Common myeloid progenitor, CD34-positive (primary cell): ENCODE results near the gene EXOC6B.

Experiments used
- CTCF ChIA-PET: fragments of 350-600 bp; sonication (Branson Sonifier 250); formaldehyde crosslinking; loops from one replicate; lab custom pipeline; 2021; ENCODE audit warnings: antibody characterized with exemption; lab: Charles Lee
- POLR2A ChIA-PET: fragments of 350-600 bp; sonication (Branson Sonifier 250); formaldehyde crosslinking; loops from one replicate; lab custom pipeline; 2021; ENCODE audit warnings: antibody characterized with exemption; lab: Charles Lee
- DNase-seq, 3 donors: peaks; one replicate each; pipeline versions ENCODE4 v3.0.0 to v3.0.0-alpha.2; 2013
- H3K27ac ChIP-seq, 2 experiments: 1 replicate in 1 of 2; 2 replicates in 1 of 2; pipeline ENCODE4 v1.7.0; 2013; ENCODE audit warnings: inconsistent platforms in 2 of 2, low read length in 2 of 2, mild to moderate bottlenecking in 2 of 2, low read depth in 1 of 2, moderate library complexity in 1 of 2; ENCODE audit not compliant: severe bottlenecking in 2 of 2, insufficient read depth in 1 of 2, poor library complexity in 1 of 2
- H3K27me3 ChIP-seq, 5 experiments: replicated peaks in 2 of 5; 1 replicate in 3 of 5; 2 replicates in 2 of 5; pipeline versions ENCODE4 v1.6.1 to v1.7.0; 2013; ENCODE audit warnings: low read length in 4 of 5, mild to moderate bottlenecking in 2 of 5, moderate library complexity in 2 of 5, inconsistent platforms in 1 of 5; ENCODE audit not compliant: insufficient read depth in 5 of 5, control insufficient read depth in 4 of 5
- H3K36me3 ChIP-seq, 4 experiments: 1 replicate in 2 of 4; 2 replicates in 2 of 4; pipeline versions ENCODE4 v1.6.1 to v1.7.0; 2013; ENCODE audit warnings: low read length in 3 of 4, control low read depth in 1 of 4, mild to moderate bottlenecking in 1 of 4; ENCODE audit not compliant: control insufficient read depth in 4 of 4, insufficient read depth in 4 of 4
- H3K4me1 ChIP-seq, 4 experiments: 1 replicate in 3 of 4; 2 replicates in 1 of 4; pipeline versions ENCODE4 v1.6.1 to v1.7.1; 2013; ENCODE audit warnings: low read length in 3 of 4, mild to moderate bottlenecking in 3 of 4, control low read depth in 1 of 4, inconsistent platforms in 1 of 4, moderate library complexity in 1 of 4; ENCODE audit not compliant: control insufficient read depth in 4 of 4, insufficient read depth in 4 of 4; ENCODE audit errors: control extremely low read depth in 1 of 4
- H3K4me3 ChIP-seq, 7 experiments: 1 replicate in 4 of 7; 2 replicates in 3 of 7; pipeline versions ENCODE4 v1.5.1 to v1.7.0; 2013; ENCODE audit warnings: mild to moderate bottlenecking in 7 of 7, low read length in 6 of 7, moderate library complexity in 6 of 7, inconsistent platforms in 2 of 7, low read depth in 2 of 7, control low read depth in 1 of 7; ENCODE audit not compliant: insufficient read depth in 4 of 7, control insufficient read depth in 1 of 7; ENCODE audit errors: extremely low read depth in 1 of 7
- H3K9me3 ChIP-seq, 5 experiments: 1 replicate in 4 of 5; 2 replicates in 1 of 5; pipeline versions ENCODE4 v1.6.1 to v1.7.1; 2013; ENCODE audit warnings: low read length in 4 of 5, mild to moderate bottlenecking in 2 of 5, inconsistent platforms in 1 of 5, low read depth in 1 of 5, moderate library complexity in 1 of 5; ENCODE audit not compliant: control insufficient read depth in 4 of 5, insufficient read depth in 2 of 5; ENCODE audit errors: control extremely low read depth in 1 of 5
- WGBS: methylation state at CpG from one replicate; pipeline ENCODE4 v1.1.5; 2013; ENCODE audit not compliant: insufficient coverage; 5-methylcytosine and 5-hydroxymethylcytosine counted together

Gene EXOC6B

GRCh38 chr2:72712977-72713376 lies 112.9 kb downstream of the EXOC6B start:
- no peak for DNase-seq
- no peaks in the 10 kb centered on the region for H3K4me1 ChIP-seq
- CTCF ChIA-PET, result no interaction called here
- H3K27me3 ChIP-seq, result no peaks in the 10 kb centered on the region
- no peak overlapping the region for H3K27ac ChIP-seq
- no peaks in the 10 kb centered on the region for H3K9me3 ChIP-seq
- no peaks in the 10 kb centered on the region for H3K36me3 ChIP-seq
- no peak overlapping the region for H3K4me3 ChIP-seq
- POLR2A ChIA-PET, result no interaction called here

GRCh38 chr2:72712304-72712703 lies 113.5 kb downstream of the EXOC6B start:
- no peaks in the 10 kb centered on the region for H3K36me3 ChIP-seq
- ChIA-PET CTCF (no interaction called here), POLR2A (no interaction called here)
- no peaks in the 10 kb centered on the region for H3K27me3 ChIP-seq
- no peak for DNase-seq
- H3K4me3 ChIP-seq, result no peak overlapping the region
- no peak overlapping the region for H3K27ac ChIP-seq
- no peaks in the 10 kb centered on the region for H3K4me1 ChIP-seq
- H3K9me3 ChIP-seq, result no peaks in the 10 kb centered on the region

GRCh38 chr2:72710418-72711152 lies 115.2 kb downstream of the EXOC6B start:
- no peaks in the 10 kb centered on the region for H3K4me1 ChIP-seq
- H3K27ac ChIP-seq, result no peak overlapping the region
- no CpG with 5 or more reads among the region's 1 CpG for WGBS
- DNase-seq, result no peak
- H3K4me3 ChIP-seq, result no peak overlapping the region
- ChIA-PET POLR2A (no interaction called here), CTCF (no interaction called here)
- H3K27me3 ChIP-seq, result no peaks in the 10 kb centered on the region
- no peaks in the 10 kb centered on the region for H3K36me3 ChIP-seq
- H3K9me3 ChIP-seq, result no peaks in the 10 kb centered on the region

- DNase-seq, result no peak
- H3K4me3 ChIP-seq, result no peak overlapping the region
- no peaks in the 10 kb centered on the region for H3K36me3 ChIP-seq
- H3K27me3 ChIP-seq, result no peaks in the 10 kb centered on the region
- ChIA-PET CTCF (no interaction called here), POLR2A (no interaction called here)
- WGBS, result no CpG with 5 or more reads among the region's 1 CpG
- no peak overlapping the region for H3K27ac ChIP-seq
- H3K9me3 ChIP-seq, result no peaks in the 10 kb centered on the region
- H3K4me1 ChIP-seq, result no peaks in the 10 kb centered on the region
Observed at GRCh38 chr2:72708236-72708635, 117.6 kb downstream of the EXOC6B start.

GRCh38 chr2:72698300-72698699 lies 127.5 kb downstream of the EXOC6B start:
- ChIA-PET POLR2A (no interaction called here), CTCF (no interaction called here)
- H3K27me3 ChIP-seq, result no peaks in the 10 kb centered on the region
- H3K27ac ChIP-seq, result no peak overlapping the region
- H3K4me1 ChIP-seq, result no peaks in the 10 kb centered on the region
- no peaks in the 10 kb centered on the region for H3K36me3 ChIP-seq
- DNase-seq, result no peak
- H3K4me3 ChIP-seq, result no peak overlapping the region
- H3K9me3 ChIP-seq, result no peaks in the 10 kb centered on the region
- 80% methylated on average over 1 of the region's 3 CpGs for WGBS

- Histone ChIP-seq H3K4me3 (no peak overlapping the region), H3K4me1 (no peaks in the 10 kb centered on the region), H3K27ac (no peak overlapping the region), H3K9me3 (no peaks in the 10 kb centered on the region), H3K27me3 (no peaks in the 10 kb centered on the region), H3K36me3 (no peaks in the 10 kb centered on the region)
- ChIA-PET CTCF (no interaction called here), POLR2A (no interaction called here)
- peak in 1 of 3 donors; percentile 19 for DNase-seq
- 100% methylated on average over 1 of the region's 2 CpGs for WGBS
Observed at GRCh38 chr2:72696559-72696958, 129.3 kb downstream of the EXOC6B start.

GRCh38 chr2:72695676-72696075 lies 130.2 kb downstream of the EXOC6B start:
- H3K36me3 ChIP-seq, result no peaks in the 10 kb centered on the region
- POLR2A ChIA-PET, result no interaction called here
- DNase-seq, result no peak
- no peaks in the 10 kb centered on the region for H3K4me1 ChIP-seq
- no peak overlapping the region for H3K27ac ChIP-seq
- no peaks in the 10 kb centered on the region for H3K9me3 ChIP-seq
- H3K4me3 ChIP-seq, result no peak overlapping the region
- no CpG with 5 or more reads among the region's 1 CpG for WGBS
- CTCF ChIA-PET, result no interaction called here
- H3K27me3 ChIP-seq, result no peaks in the 10 kb centered on the region
